A673 (cell line): ENCODE measurements around the gene ITGA11. TPM values are rescaled to one million over a fixed set of nuclear protein-coding genes. Genes with fewer than 3 reads are reported as not detected.

Experiments
- BruUV-seq: library from RNA; stranded (reverse); fragments of 400-500 nt; replicated peaks from 2 replicates; lab custom pipeline; 2021; lab: Mats Ljungman, UMichigan
- CTCF ChIA-PET: fragments of 300-600 bp; sonication (Branson Sonifier 250); formaldehyde crosslinking; loops from one replicate; lab custom pipeline; 2022; ENCODE audit warnings: antibody characterized with exemption; lab: Charles Lee
- POLR2A ChIA-PET: fragments of 300-600 bp; sonication (Branson Sonifier 250); formaldehyde crosslinking; loops from one replicate; lab custom pipeline; 2022; ENCODE audit warnings: antibody characterized with exemption; ENCODE audit not compliant: low non-redundant PET; lab: Charles Lee
- DNase-seq: peaks from one replicate; pipeline ENCODE4 v3.0.0-alpha.2; 2015; ENCODE audit warnings: low spot score
- H3K27ac ChIP-seq: fragments of 200-600 bp; sonication (generic); 2 replicates; pipeline ENCODE4 v1.5.1; 2016; ENCODE audit warnings: mixed run types, low read depth, mild to moderate bottlenecking, mixed read lengths, antibody characterized with exemption, low read length; ENCODE audit not compliant: poor library complexity, severe bottlenecking
- H3K27me3 ChIP-seq: fragments of 200-600 bp; sonication (generic); replicated peaks from 2 replicates; pipeline ENCODE4 v1.6.1; 2017; ENCODE audit warnings: mixed run types, low read depth, mild to moderate bottlenecking, mixed read lengths, antibody characterized with exemption, low read length; ENCODE audit not compliant: insufficient read depth, poor library complexity
- H3K36me3 ChIP-seq: fragments of 200-600 bp; sonication (generic); 2 replicates; pipeline ENCODE4 v1.6.1; 2016; ENCODE audit warnings: mixed run types, mild to moderate bottlenecking, mixed read lengths, antibody characterized with exemption, low read length; ENCODE audit not compliant: insufficient read depth, poor library complexity, severe bottlenecking
- H3K4me1 ChIP-seq: fragments of 200-600 bp; sonication (generic); 2 replicates; pipeline ENCODE4 v1.6.1; 2017; ENCODE audit warnings: mixed run types, mild to moderate bottlenecking, mixed read lengths, antibody characterized with exemption, low read length; ENCODE audit not compliant: insufficient read depth, poor library complexity, severe bottlenecking
- H3K4me3 ChIP-seq: fragments of 200-600 bp; sonication (generic); 2 replicates; pipeline ENCODE4 v1.5.1; 2016; ENCODE audit warnings: low read depth, mixed run types, mild to moderate bottlenecking, mixed read lengths, low read length; ENCODE audit not compliant: poor library complexity, severe bottlenecking
- H3K9me3 ChIP-seq: fragments of 200-600 bp; sonication (generic); 2 replicates; pipeline ENCODE4 v1.6.1; 2016; ENCODE audit warnings: mixed run types, low read depth, mild to moderate bottlenecking, mixed read lengths, antibody characterized with exemption, low read length; ENCODE audit not compliant: poor library complexity, severe bottlenecking
- EZH2 ChIP-seq: fragments of 200-600 bp; sonication (generic); IDR thresholded peaks from 2 replicates; pipeline ENCODE4 v1.6.1; 2017; ENCODE audit warnings: borderline replicate concordance, low read depth, mild to moderate bottlenecking, mixed read lengths, antibody characterized with exemption, low read length; ENCODE audit not compliant: poor library complexity, severe bottlenecking
- intact Hi-C: fragments of 100-400 bp; cut with micrococcal nuclease; formaldehyde crosslinking; loops from one replicate; pipeline ENCODE4 v1.10.0; 2022; ENCODE audit not compliant: unreplicated experiment
- total RNA-seq: library from RNA; stranded (reverse); gene quantifications from 2 replicates; pipeline ENCODE4 v1.2.3, GENCODE V29; 2021
- TF ChIP-seq, protein P1 (sequence below): fragments of 300-800, 200-600 bp; sonication (generic); conservative IDR thresholded peaks from 2 replicates; pipeline ENCODE4 v1.5.1; 2017; ENCODE audit warnings: low read depth, mild to moderate bottlenecking, antibody characterized with exemption, low read length, moderate library complexity, mixed read lengths

ITGA11 gene
- total RNA-seq, 1 experiment from 2014 or later: 0.45 TPM

DNA sequence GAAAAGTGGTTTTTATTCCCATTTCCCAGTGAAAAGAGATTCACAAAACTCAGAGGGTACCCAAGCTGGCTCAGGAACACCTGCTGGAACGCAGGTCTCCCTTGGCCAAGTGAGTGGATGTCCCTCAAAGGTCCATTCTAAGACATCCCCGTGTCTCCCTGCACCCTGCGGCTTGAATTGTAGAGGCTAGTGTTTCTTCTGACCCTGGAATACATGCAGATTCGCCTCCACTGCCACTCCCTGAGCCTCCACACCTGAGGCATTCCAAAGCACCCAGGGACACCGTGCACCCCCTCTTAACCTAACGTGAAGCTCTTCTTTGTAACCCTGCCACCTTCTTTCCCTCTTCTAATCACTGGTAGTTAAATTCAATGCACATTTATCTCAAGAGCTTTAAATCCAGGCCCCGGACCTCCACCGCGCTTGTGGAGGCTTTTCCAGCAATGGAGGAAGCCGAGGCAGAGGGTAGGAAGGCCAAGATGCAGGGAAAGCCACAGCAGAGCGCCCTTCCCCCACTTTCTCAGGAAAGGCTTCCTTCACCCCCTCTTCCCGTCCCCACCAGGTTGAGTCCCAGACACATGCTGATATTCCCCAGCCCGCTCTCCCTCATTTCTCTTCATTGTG, 590 bp upstream of the ITGA11 start:
- intact Hi-C loops: no loop called here
- no peak overlapping the region for H3K4me3 ChIP-seq

DNA sequence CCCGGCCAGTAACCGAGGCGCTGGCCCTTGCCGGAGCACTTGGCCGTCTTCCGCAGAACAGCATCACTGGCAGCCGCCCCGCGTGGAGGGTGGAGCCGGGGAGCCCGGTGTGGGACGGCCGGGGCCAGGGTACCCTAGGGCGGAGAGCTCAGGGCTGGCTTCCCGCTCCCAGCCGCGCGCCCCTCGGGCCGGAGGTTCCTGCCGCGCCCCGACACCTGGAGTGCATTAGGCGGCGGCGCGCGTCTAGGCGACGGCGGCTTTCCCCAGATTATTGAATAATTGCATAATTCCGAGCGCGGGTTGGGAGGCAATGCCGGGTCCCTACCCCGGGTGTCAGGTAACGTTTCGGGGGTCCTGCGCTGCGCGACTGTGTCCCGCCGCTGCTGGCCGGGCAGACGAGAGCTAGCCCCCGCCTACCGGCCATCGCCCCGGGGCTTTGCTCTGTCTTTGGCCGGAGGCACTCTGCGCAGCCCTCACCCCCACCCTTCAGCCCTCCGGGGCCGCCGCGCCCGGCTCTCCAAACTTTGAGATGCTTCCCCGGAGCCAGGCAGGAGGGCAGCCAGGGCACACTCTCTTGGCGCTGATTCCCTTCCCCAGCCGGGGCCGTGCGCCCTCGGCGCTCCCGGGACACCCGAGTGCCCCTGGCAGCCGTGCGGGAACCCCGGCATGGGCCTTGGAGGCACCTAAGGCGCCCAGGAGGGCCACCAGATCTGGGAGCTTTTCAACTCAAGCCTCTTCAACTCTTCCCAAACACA, 749 bp downstream of the ITGA11 start:
- intact Hi-C loops: no loop called here
- Histone ChIP-seq H3K4me3 (peak overlapping the region; percentile 38), H3K4me1 (peaks cover 13% of the 10 kb centered on the region), H3K9me3 (no peaks in the 10 kb centered on the region), H3K27ac (no peak overlapping the region), H3K36me3 (no peaks in the 10 kb centered on the region), H3K27me3 (peaks cover 66% of the 10 kb centered on the region)
- TF ChIP-seq, protein P1, sequence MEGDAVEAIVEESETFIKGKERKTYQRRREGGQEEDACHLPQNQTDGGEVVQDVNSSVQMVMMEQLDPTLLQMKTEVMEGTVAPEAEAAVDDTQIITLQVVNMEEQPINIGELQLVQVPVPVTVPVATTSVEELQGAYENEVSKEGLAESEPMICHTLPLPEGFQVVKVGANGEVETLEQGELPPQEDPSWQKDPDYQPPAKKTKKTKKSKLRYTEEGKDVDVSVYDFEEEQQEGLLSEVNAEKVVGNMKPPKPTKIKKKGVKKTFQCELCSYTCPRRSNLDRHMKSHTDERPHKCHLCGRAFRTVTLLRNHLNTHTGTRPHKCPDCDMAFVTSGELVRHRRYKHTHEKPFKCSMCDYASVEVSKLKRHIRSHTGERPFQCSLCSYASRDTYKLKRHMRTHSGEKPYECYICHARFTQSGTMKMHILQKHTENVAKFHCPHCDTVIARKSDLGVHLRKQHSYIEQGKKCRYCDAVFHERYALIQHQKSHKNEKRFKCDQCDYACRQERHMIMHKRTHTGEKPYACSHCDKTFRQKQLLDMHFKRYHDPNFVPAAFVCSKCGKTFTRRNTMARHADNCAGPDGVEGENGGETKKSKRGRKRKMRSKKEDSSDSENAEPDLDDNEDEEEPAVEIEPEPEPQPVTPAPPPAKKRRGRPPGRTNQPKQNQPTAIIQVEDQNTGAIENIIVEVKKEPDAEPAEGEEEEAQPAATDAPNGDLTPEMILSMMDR: no peak
- peak; percentile 80 for TF ChIP-seq EZH2
- POLR2A ChIA-PET: no interaction called here
- BruUV-seq: no TSS peak
- peak; percentile 27 for DNase-seq
- CTCF ChIA-PET: no interaction called here

More for the DNA sequence above, 590 bp upstream of the ITGA11 start:
- TF ChIP-seq, protein P1: no peak
- TF ChIP-seq EZH2: no peak
- H3K27me3 ChIP-seq: peaks cover 77% of the 10 kb centered on the region
- CTCF ChIA-PET: no interaction called here
- no peak for DNase-seq
- H3K27ac ChIP-seq: no peak overlapping the region
- no peaks in the 10 kb centered on the region for H3K36me3 ChIP-seq
- H3K9me3 ChIP-seq: no peaks in the 10 kb centered on the region
- peaks cover 13% of the 10 kb centered on the region for H3K4me1 ChIP-seq
- POLR2A ChIA-PET: no interaction called here
- no TSS peak for BruUV-seq

DNA sequence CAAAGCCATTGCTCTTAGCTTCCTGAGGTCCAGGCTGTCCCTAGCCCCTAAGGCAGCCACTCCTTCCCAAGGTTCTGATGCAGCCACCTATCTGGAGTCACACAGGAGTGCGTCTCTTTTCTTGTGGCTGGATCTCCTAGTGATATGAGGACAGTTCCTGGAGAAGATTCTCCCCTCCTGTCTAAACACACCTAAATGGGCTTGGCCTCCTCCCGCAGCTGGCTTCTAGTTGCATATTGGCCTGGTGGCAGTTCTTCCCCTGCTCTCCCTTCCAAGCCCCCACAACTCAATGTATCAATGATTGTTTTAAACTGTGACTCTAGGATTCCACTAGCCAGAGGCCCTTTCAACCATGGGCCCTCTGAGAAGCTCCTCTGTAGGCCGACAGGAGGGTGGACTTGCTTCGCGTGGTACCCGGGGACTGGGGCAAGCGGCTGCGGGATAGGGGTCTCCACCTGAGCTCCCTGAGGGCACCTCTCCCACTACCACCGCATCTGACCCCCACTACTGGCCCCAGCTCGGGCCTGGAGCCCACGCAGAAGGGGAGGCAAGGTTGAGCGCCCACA, 1.4 kb downstream of the ITGA11 start:
- H3K27me3 ChIP-seq: peaks cover 65% of the 10 kb centered on the region
- no TSS peak for BruUV-seq
- TF ChIP-seq EZH2: no peak
- TF ChIP-seq, protein P1: no peak
- no peak overlapping the region for H3K27ac ChIP-seq
- peaks cover 13% of the 10 kb centered on the region for H3K4me1 ChIP-seq
- H3K9me3 ChIP-seq: no peaks in the 10 kb centered on the region
- CTCF ChIA-PET: no interaction called here
- no peaks in the 10 kb centered on the region for H3K36me3 ChIP-seq
- DNase-seq: no peak
- intact Hi-C loops: no loop called here
- POLR2A ChIA-PET: no interaction called here
- H3K4me3 ChIP-seq: peak overlapping the region; percentile 38
